Measurements from ENCODE around the gene MAEA.

The MAEA gene

GRCh38 chr4:1382776-1383727 lies 93.4 kb downstream of the MAEA start:
- no peak for DNase-seq

GRCh38 chr4:1383728-1384591 lies 94.3 kb downstream of the MAEA start:
- DNase-seq: no peak

GRCh38 chr4:1384675-1385372 lies 95.1 kb downstream of the MAEA start:
- DNase-seq: no peak

- no peak for DNase-seq
Measured at GRCh38 chr4:1385373-1386340, 96.0 kb downstream of the MAEA start.

Measured in activated naive CD4-positive, alpha-beta T cell treated with Interleukin-2 at 50 U/mL for 16 hours (primary cell).